Measurements from ENCODE around the gene PGF. TPM values are rescaled to one million over a fixed set of nuclear protein-coding genes. Genes with fewer than 3 reads are reported as not detected.

PGF gene
- total RNA-seq, 6 donors from 2014 or later, result 0.89 to 21.3 (median 5.0) TPM

GRCh38 chr14:74922752-74923401 lies 32.5 kb downstream of the PGF start, which contains the start of gene RPS6KL1:
TSS of gene RPS6KL1 (minus strand) at chr14:74923260. CDS start at chr14:74921541, 1,719 bp downstream.
- H3K36me3 ChIP-seq, result no peaks in the 10 kb centered on the region
- DNase-seq, result peak; percentile 88 to 95
- 15 to 41% methylated on average over 3 to 30 of the region's 51 CpGs for WGBS, 2 donors
- H3K4me1 ChIP-seq, result peaks cover 9 to 20% (median 11%) of the 10 kb centered on the region in 4 donors
- H3K27ac ChIP-seq, result peak within 1 kb of the TSS in 2 of 4 donors; percentile 17 to 75
- H3K4me3 ChIP-seq, result peak within 1 kb of the TSS; percentile 56 to 66 (median 62)
- peak; percentile 90 to 96 for ATAC-seq (ENCODE audit: low FRiP score in 2 of 2)
- no peaks in the 10 kb centered on the region for H3K9me3 ChIP-seq
- TF ChIP-seq POLR2AphosphoS5 (IDR thresholded peaks at IDR 0.05) (peak in 1 of 2 donors; percentile 28), POLR2A (IDR thresholded peaks at IDR 0.05) (peak in 1 of 4 donors; percentile 12), EP300 (IDR thresholded peaks at IDR 0.05) (no peak)
- TF ChIP-seq, protein P1, sequence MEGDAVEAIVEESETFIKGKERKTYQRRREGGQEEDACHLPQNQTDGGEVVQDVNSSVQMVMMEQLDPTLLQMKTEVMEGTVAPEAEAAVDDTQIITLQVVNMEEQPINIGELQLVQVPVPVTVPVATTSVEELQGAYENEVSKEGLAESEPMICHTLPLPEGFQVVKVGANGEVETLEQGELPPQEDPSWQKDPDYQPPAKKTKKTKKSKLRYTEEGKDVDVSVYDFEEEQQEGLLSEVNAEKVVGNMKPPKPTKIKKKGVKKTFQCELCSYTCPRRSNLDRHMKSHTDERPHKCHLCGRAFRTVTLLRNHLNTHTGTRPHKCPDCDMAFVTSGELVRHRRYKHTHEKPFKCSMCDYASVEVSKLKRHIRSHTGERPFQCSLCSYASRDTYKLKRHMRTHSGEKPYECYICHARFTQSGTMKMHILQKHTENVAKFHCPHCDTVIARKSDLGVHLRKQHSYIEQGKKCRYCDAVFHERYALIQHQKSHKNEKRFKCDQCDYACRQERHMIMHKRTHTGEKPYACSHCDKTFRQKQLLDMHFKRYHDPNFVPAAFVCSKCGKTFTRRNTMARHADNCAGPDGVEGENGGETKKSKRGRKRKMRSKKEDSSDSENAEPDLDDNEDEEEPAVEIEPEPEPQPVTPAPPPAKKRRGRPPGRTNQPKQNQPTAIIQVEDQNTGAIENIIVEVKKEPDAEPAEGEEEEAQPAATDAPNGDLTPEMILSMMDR (IDR thresholded peaks at IDR 0.05), result peak in 1 of 6 experiments; percentile 9
- H3K27me3 ChIP-seq, result no peaks in the 10 kb centered on the region

DNA sequence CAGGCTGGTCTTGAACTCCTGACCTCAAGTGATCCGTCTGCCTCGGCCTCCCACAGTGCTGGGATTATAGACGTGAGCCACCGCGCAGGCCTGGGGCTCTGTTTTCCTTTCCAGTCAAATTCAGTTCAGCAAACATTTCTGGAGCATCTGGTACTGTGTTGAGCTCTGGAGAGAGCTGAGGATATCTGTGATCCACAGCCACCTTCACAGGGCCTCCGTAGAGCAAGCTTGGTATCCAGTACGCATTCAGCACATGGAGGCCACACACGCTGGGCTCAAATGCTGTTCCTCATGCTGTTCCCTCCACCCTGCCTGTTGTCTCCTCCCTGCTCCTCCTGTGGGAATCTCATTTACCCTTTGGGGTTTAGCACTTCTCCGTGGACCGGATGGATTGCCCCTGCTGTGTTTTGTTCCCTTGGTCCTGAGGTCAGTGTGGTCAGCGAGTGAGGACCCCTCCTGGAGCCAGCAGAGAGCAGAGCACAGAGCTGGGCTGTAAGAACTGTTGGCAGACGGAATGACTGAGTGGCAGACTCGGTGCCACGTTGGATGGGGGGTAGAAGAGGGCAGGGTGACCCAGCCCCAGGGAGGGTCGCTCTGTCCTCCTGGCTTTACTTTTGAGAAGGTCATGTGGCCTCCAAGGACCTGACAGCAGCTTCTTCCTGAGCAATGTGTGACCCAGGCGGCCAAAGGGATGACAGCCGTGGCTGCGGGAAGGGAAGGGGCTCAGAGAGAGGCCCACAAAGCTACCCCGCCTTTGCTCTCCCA lies 33.2 kb downstream of the PGF start:
- peaks cover 11 to 24% (median 13%) of the 10 kb centered on the region in 4 donors for H3K4me1 ChIP-seq

GRCh38 chr14:74921053-74921620 lies 34.3 kb downstream of the PGF start:
- no peak overlapping the region for H3K4me3 ChIP-seq
- H3K9me3 ChIP-seq, result no peaks in the 10 kb centered on the region
- 90 to 96% methylated on average over 19 of the region's 19 CpGs for WGBS, 2 donors
- H3K27ac ChIP-seq, result no peak overlapping the region
- H3K4me1 ChIP-seq, result peaks cover 11 to 24% (median 15%) of the 10 kb centered on the region in 4 donors
- ATAC-seq (ENCODE audit: low FRiP score in 2 of 2), result no peak
- peak in 1 of 2 donors; percentile 79 for DNase-seq
- no peaks in the 10 kb centered on the region for H3K27me3 ChIP-seq
- TF ChIP-seq, protein P1 (IDR thresholded peaks at IDR 0.05), result no peak
- no peak for TF ChIP-seq EP300 (IDR thresholded peaks at IDR 0.05)
- no peak for TF ChIP-seq POLR2A (IDR thresholded peaks at IDR 0.05)
- no peak for TF ChIP-seq POLR2AphosphoS5 (IDR thresholded peaks at IDR 0.05)
- no peaks in the 10 kb centered on the region for H3K36me3 ChIP-seq

More for the DNA sequence above, 33.2 kb downstream of the PGF start:
- H3K4me3 ChIP-seq, result peak overlapping the region in 3 of 4 donors; percentile 56 to 66 (median 58)
- no peaks in the 10 kb centered on the region for H3K36me3 ChIP-seq
- TF ChIP-seq EP300 (IDR thresholded peaks at IDR 0.05), result no peak
- TF ChIP-seq POLR2A (IDR thresholded peaks at IDR 0.05), result no peak
- TF ChIP-seq, protein P1 (IDR thresholded peaks at IDR 0.05), result no peak
- no peak for TF ChIP-seq POLR2AphosphoS5 (IDR thresholded peaks at IDR 0.05)
- H3K9me3 ChIP-seq, result no peaks in the 10 kb centered on the region
- DNase-seq, result no peak
- 85 to 94% methylated on average over 16 to 19 of the region's 19 CpGs for WGBS, 2 donors
- ATAC-seq (ENCODE audit: low FRiP score in 2 of 2), result no peak
- peak overlapping the region in 1 of 4 donors; percentile 75 for H3K27ac ChIP-seq
- no peaks in the 10 kb centered on the region for H3K27me3 ChIP-seq

GRCh38 chr14:74920281-74920680 lies 35.1 kb downstream of the PGF start:
- 80 to 82% methylated on average over 4 of the region's 4 CpGs for WGBS, 2 donors
- ATAC-seq (ENCODE audit: low FRiP score in 2 of 2), result no peak
- peaks cover 11 to 24% (median 15%) of the 10 kb centered on the region in 4 donors for H3K4me1 ChIP-seq
- no peaks in the 10 kb centered on the region for H3K9me3 ChIP-seq
- DNase-seq, result no peak
- H3K27ac ChIP-seq, result no peak overlapping the region
- H3K4me3 ChIP-seq, result no peak overlapping the region
- TF ChIP-seq EP300 (IDR thresholded peaks at IDR 0.05) (no peak), POLR2A (IDR thresholded peaks at IDR 0.05) (no peak), POLR2AphosphoS5 (IDR thresholded peaks at IDR 0.05) (no peak)
- TF ChIP-seq, protein P1 (IDR thresholded peaks at IDR 0.05), result no peak
- H3K27me3 ChIP-seq, result no peaks in the 10 kb centered on the region
- no peaks in the 10 kb centered on the region for H3K36me3 ChIP-seq

All from upper lobe of left lung (tissue), 6 donors.